Heart right ventricle (tissue), 16 donors: ENCODE results near the gene BTBD3. TPM values are rescaled to one million over a fixed set of nuclear protein-coding genes. Genes with fewer than 3 reads are reported as not detected.

ENCODE experiments used
- ATAC-seq, 8 donors: fragments of 200-7000 bp; cut with Tn5 transposase; one replicate each; pipeline ENCODE4 v1.9.1; 2020; ENCODE audit warnings: mild to moderate bottlenecking in 8 of 8, moderate library complexity in 8 of 8, moderate number of reproducible peaks in 1 of 8
- DNase-seq, 2 donors: peaks; one replicate each; pipeline ENCODE4 v3.0.0-alpha.2; 2020
- H3K27ac ChIP-seq, 10 donors: fragments of 200-600 bp; sonication (generic) in 2 of 10; one replicate each; pipeline versions ENCODE4 v1.5.0 to v1.8.0; 2020 to 2022; ENCODE audit warnings: mild to moderate bottlenecking in 3 of 10
- H3K27me3 ChIP-seq, 7 donors: fragments of 200-600 bp; one replicate each; pipeline ENCODE4 v1.8.0; 2021 to 2022; ENCODE audit warnings: mild to moderate bottlenecking in 2 of 7
- H3K36me3 ChIP-seq, 9 donors: fragments of 200-600 bp; sonication (generic) in 1 of 9; one replicate each; pipeline versions ENCODE4 v1.5.0 to v1.8.0; 2020 to 2022; ENCODE audit warnings: mild to moderate bottlenecking in 2 of 9
- H3K4me1 ChIP-seq, 9 donors: fragments of 200-600 bp; sonication (generic) in 1 of 9; one replicate each; pipeline versions ENCODE4 v1.5.0 to v1.8.0; 2020 to 2022; ENCODE audit warnings: mild to moderate bottlenecking in 4 of 9
- H3K4me3 ChIP-seq, 10 donors: fragments of 200-600 bp; sonication (generic) in 2 of 10; one replicate each; pipeline versions ENCODE4 v1.5.0 to v1.8.0; 2020 to 2022; ENCODE audit warnings: mild to moderate bottlenecking in 7 of 10, moderate library complexity in 2 of 10
- H3K9me3 ChIP-seq, 11 donors: fragments of 200-600 bp in 10 of 11; sonication (generic) in 2 of 11; one replicate each; pipeline versions ENCODE4 v1.5.0 to v1.8.0; 2013 to 2022; ENCODE audit warnings: mild to moderate bottlenecking in 2 of 11, control low read depth in 1 of 11, moderate library complexity in 1 of 11
- CTCF ChIP-seq, 9 donors: fragments of 200-600 bp; sonication (generic) in 2 of 9; IDR thresholded peaks; one replicate each; pipeline versions ENCODE4 v1.5.0 to v1.8.0; 2021 to 2022; ENCODE audit warnings: antibody characterized with exemption in 9 of 9, mild to moderate bottlenecking in 5 of 9, moderate library complexity in 1 of 9
- WGBS, 2 donors: extraction: QIAGEN DNeasy Blood & Tissue Kit; methylation state at CpG; one replicate each; pipeline ENCODE4 v1.1.7; 2013; ENCODE audit warnings: inconsistent platforms in 1 of 2; 5-methylcytosine and 5-hydroxymethylcytosine counted together
- intact Hi-C, 10 donors: fragments of 100-400 bp; cut with DNase I; formaldehyde crosslinking; loops; one replicate each; pipeline versions ENCODE4 v1.11.1 to v1.14.2; 2022
- polyA plus RNA-seq, 2 donors: library from polyadenylated mRNA; stranded (reverse); fragments of 200-250 nt; gene quantifications; one replicate each; pipeline ENCODE4 v1.2.3, GENCODE V29; 2013
- total RNA-seq, 10 donors: library from RNA; stranded (reverse); fragmentation: NEBNext Ultra II Directional in 3 of 10; extraction: Animal tissue kit (Norgen Biotek cat#: 25700) in 3 of 10; gene quantifications; one replicate each; pipeline versions ENCODE4 v1.2.1 to v1.2.4, GENCODE V29; 2021 to 2023
- donor health status: Arrhythmogenic right ventricular cardiomyopathy.
- donor health status: ischemic (EF 13 %, LVEDD 7.1; RV severe dilation, severe dysfunction).
- donor health status: healthy with polysubstance abuse.
- donor health status: DM: no; HTN: yes; CAD: no.
- donor health status: DM: no; HTN: no; CAD: no.
- donor health status: ischemic (EF 25% LVEDD 6.9; RV normal size, moderate dysfunction).
- donor health status: ischemic (EF 25% LVEDD 5.7; RV mildly dilated, moderate dysfunction).
- donor health status: healthy.
- donor health status: DM: yes; HTN: yes; CAD: no.
- donor health status: Ischemic cardiomyopathy.
- donor health status: ischemic (EF 35%, LVEDD 5.7; RV mildly dilated, moderate dysfunction).
- donor health status: nonischemic (EF 11% LVEDD 7.7; RV severe dilation, severe dysfunction).
- donor health status: DM: yes; HTN: yes; CAD: no.
- donor health status: PGD.
- donor health status: ischemic (EF 29% LVEDD 5.4; RV normal size, mild dysfunction).
- donor health status: nonischemic (EF 23%, LVEDD 6.1; RV moderate dilation, normal function).

The BTBD3 gene
- total and polyA plus RNA-seq, 12 donors = 10.2 to 29.8 (median 23.0) TPM

GRCh38 chr20:11958855-11959254 is 41.2 kb downstream of the BTBD3 start:
- TF ChIP-seq CTCF (IDR thresholded peaks at IDR 0.05) = no peak
- DNase-seq = no peak

GRCh38 chr20:11965602-11966001 is 47.9 kb downstream of the BTBD3 start:
- Histone ChIP-seq H3K36me3 (no peaks in the 10 kb centered on the region), H3K9me3 (no peaks in the 10 kb centered on the region), H3K4me1 (no peaks in the 10 kb centered on the region), H3K27me3 (no peaks in the 10 kb centered on the region), H3K4me3 (no peak overlapping the region), H3K27ac (no peak overlapping the region)
- TF ChIP-seq CTCF (IDR thresholded peaks at IDR 0.05) = peak in 1 of 9 donors; percentile 19
- DNase-seq = no peak
- no peak for ATAC-seq
- WGBS, 2 donors = 93 to 94% methylated on average over 1 of the region's 1 CpG
- intact Hi-C loops = no loop called here

More at GRCh38 chr20:11958855-11959254, 41.2 kb downstream of the BTBD3 start:
- intact Hi-C loops = no loop called here
- no peaks in the 10 kb centered on the region for H3K27me3 ChIP-seq
- no peaks in the 10 kb centered on the region for H3K4me1 ChIP-seq
- H3K9me3 ChIP-seq = peaks cover 0 to 11% (median 6%) of the 10 kb centered on the region in 11 donors
- H3K4me3 ChIP-seq = peak overlapping the region in 2 of 10 donors; percentile 3 to 6
- WGBS, 2 donors = 49 to 63% methylated on average over 24 of the region's 24 CpGs
- no peak overlapping the region for H3K27ac ChIP-seq
- ATAC-seq = peak in 1 of 8 donors; percentile 35
- no peaks in the 10 kb centered on the region for H3K36me3 ChIP-seq

GRCh38 chr20:11966186-11966585 is 48.5 kb downstream of the BTBD3 start:
- ATAC-seq = no peak
- no peak for TF ChIP-seq CTCF (IDR thresholded peaks at IDR 0.05)
- H3K4me3 ChIP-seq = no peak overlapping the region
- no peaks in the 10 kb centered on the region for H3K36me3 ChIP-seq
- H3K27ac ChIP-seq = no peak overlapping the region
- H3K4me1 ChIP-seq = no peaks in the 10 kb centered on the region
- 70 to 75% methylated on average over 3 of the region's 3 CpGs for WGBS, 2 donors
- DNase-seq = no peak
- H3K27me3 ChIP-seq = no peaks in the 10 kb centered on the region
- no peaks in the 10 kb centered on the region for H3K9me3 ChIP-seq
- intact Hi-C loops = no loop called here

- Histone ChIP-seq H3K9me3 (no peaks in the 10 kb centered on the region), H3K27ac (no peak overlapping the region), H3K4me1 (no peaks in the 10 kb centered on the region), H3K36me3 (no peaks in the 10 kb centered on the region), H3K4me3 (no peak overlapping the region), H3K27me3 (no peaks in the 10 kb centered on the region)
- TF ChIP-seq CTCF (IDR thresholded peaks at IDR 0.05) = no peak
- ATAC-seq (no peak), DNase-seq (no peak)
- WGBS, 2 donors = 83 to 93% methylated on average over 3 of the region's 3 CpGs
- intact Hi-C loops = no loop called here
Measured at GRCh38 chr20:11970243-11970836, 52.6 kb downstream of the BTBD3 start.
